ENCODE results near the gene G6PD.

DNA sequence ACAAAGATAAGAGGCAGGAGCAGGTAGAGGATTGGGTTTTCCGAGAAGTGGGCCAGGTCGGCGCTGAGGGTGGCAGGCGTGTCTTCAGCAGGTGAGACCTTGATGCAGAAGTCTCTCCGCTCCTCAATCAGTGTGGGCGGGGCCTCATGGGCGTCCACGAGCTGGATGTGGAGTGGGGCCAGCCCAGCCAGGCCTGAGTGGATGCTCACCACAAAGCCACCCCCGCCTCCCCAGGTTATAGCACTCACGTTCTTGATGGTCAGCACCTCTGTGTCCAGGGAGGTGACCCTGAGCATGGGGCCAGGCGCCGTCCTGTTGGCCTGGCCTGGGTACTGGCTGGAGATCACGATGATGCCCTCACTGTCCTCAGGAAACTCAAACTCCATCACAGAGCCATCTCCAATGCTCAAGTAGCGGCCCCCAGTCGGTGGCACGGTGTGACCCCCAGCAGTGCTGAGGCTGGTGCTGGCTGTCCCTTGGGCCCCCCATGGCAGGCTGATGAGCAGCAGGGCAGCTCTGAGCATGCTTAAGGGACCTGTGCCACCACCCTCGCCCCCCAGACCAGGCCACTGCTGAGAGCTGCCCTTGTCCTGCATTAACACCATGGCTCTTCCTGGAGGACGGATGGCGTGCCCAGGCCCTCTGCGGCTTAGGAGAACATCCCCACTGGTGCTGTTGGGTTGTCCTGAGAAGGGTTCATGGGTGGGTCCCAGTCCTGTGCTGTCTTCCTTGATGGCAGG lies 58.1 kb downstream of the G6PD start:
- TF ChIP-seq, protein P1, sequence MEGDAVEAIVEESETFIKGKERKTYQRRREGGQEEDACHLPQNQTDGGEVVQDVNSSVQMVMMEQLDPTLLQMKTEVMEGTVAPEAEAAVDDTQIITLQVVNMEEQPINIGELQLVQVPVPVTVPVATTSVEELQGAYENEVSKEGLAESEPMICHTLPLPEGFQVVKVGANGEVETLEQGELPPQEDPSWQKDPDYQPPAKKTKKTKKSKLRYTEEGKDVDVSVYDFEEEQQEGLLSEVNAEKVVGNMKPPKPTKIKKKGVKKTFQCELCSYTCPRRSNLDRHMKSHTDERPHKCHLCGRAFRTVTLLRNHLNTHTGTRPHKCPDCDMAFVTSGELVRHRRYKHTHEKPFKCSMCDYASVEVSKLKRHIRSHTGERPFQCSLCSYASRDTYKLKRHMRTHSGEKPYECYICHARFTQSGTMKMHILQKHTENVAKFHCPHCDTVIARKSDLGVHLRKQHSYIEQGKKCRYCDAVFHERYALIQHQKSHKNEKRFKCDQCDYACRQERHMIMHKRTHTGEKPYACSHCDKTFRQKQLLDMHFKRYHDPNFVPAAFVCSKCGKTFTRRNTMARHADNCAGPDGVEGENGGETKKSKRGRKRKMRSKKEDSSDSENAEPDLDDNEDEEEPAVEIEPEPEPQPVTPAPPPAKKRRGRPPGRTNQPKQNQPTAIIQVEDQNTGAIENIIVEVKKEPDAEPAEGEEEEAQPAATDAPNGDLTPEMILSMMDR (IDR thresholded peaks at IDR 0.05), result no peak
- TF ChIP-seq POLR2A (IDR thresholded peaks at IDR 0.05), result no peak

Measured in lower leg skin (tissue), 3 donors.